Left colon (tissue), 2 donors: Measurements from ENCODE around the gene KCNC1. TPM values are rescaled to one million over a fixed set of nuclear protein-coding genes. Genes with fewer than 3 reads are reported as not detected.
A peak's percentile ranks its signal among the peaks of the same experiment; 100 is the strongest.

Source experiments
- ATAC-seq: fragments of 200-7000 bp; cut with Tn5 transposase; one replicate; pipeline ENCODE4 v1.9.1; 2020; ENCODE audit warnings: mild to moderate bottlenecking, moderate library complexity
- DNase-seq, 2 donors: peaks; one replicate each; pipeline ENCODE4 v3.0.0-alpha.2; 2020
- intact Hi-C, 2 donors: fragments of 100-400 bp; cut with DNase I in 1 of 2; cut with micrococcal nuclease in 1 of 2; formaldehyde crosslinking; loops; one replicate each; pipeline versions ENCODE4 v1.11.2 to v1.14.0; 2022; cut with DNase I, micrococcal nuclease
- total RNA-seq, 2 donors: library from RNA; stranded (reverse); fragmentation: NEBNext Ultra II Directional; extraction: Animal tissue kit (Norgen Biotek cat#: 25700); gene quantifications; one replicate each; pipeline ENCODE4 v1.2.1, GENCODE V29; 2021
- donor health status: DM: no; HTN: no; CAD: no.
- donor health status: DM: yes; HTN: yes; CAD: no.

The KCNC1 gene
- total RNA-seq, 2 donors from 2014 or later, result 0.37 to 0.50 TPM

DNA sequence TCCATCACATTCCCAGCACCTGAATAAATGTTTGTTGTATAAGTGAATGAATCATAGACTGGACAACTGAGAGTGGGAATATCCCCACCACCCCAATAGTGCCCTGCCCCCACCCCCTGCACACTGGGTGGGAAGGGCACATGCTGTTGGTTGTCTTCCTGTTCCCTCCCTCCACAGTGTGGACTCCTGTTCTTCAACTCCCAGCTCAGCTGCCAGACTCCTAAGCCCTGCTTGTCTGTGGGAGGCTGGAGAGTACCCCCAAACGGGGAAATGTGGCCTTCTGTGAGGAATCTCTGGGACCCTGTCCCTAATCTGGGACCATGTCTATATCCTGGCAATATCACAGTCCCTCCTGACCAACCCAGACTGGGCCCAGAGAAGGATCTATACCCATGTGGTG, 20.7 kb upstream of the KCNC1 start:
- ATAC-seq (no peak), DNase-seq (no peak)
- intact Hi-C loops, result no loop called here

DNA sequence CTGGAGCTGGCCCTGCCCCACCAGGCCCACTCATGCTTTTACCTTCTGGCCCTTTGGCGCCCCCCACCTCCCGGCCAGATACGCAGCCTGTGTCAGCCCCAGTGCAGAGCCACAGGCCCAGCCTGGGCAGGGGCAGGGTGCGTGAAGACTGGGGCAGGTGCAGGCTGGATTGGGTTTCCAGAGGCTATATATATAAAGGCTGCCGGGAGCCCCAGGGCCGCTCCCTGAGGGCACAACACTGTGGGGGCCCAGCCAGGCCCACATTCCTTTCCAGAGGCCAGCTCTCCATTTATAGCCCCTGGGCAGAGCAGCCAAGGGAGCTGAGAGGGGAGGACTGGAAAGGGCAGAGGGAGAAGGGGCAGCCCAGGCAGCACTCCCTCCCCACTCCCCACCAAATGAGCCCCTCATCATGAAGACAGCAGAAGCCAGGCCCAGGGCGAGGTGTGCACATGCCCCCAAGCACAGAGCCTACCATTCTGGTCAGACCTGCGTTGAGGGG, 20.2 kb upstream of the KCNC1 start:
- intact Hi-C loops, result no loop called here
- no peak for ATAC-seq
- no peak for DNase-seq

DNA sequence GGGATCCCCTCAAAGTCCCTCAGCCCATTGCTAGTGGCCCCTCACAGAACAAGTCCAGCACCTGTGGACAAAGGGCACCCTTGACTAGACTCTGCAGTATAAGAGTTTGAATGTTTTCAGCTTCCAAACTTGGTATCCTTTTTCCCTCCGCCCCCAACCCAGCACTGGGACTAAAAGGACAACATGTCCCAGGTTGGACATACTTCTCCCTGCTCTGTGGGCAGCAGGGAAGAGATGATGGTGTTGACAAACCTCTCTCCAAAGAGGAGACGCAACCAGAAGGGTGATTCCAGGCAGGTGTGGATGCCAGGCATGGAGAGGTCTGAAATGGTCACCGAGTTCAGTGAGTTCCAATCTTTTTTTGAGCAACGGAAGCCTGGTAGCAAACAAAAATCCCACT, 19.7 kb upstream of the KCNC1 start:
- ATAC-seq (no peak), DNase-seq (no peak)
- intact Hi-C loops, result no loop called here

DNA sequence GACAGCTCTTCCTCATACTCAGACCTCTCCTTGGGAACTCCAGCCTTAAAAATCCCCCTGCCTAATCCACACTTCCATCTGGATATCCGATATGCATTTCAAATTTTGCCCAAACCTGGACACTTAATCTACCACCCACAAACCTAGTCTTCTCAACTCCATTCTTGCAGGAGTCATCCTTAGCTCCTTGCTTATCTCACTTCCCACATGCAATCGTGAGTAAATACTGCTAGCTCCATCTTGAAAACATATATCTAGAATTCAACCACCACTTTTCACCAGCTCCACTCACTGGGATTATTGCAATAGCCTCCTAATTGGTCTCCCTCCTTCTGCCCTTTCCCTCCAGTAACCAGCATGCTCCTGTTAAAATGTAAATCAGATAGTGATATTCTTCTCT, 17.8 kb upstream of the KCNC1 start:
- intact Hi-C loops, result no loop called here
- ATAC-seq (no peak), DNase-seq (no peak)

DNA sequence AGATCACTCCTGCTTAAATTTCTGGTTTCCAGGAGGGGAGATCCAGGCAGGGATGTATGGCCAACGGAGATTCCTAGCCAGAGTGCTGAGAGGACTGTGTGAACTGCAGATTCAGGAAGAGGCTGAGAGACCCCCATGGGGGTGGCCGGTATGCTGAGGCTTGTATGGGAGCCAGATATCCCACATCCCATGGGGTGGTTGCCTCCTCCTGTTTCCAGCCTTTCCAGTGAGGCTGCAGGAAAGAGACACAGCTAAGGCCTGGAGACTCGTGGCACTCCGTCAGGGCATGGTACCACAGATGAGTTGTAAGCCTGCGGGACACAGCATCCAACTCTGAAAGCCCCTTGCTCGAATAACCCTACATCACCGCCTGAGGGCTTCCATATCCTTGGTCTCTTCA, 16.6 kb upstream of the KCNC1 start:
- no peak for ATAC-seq
- no peak for DNase-seq
- intact Hi-C loops, result no loop called here

DNA sequence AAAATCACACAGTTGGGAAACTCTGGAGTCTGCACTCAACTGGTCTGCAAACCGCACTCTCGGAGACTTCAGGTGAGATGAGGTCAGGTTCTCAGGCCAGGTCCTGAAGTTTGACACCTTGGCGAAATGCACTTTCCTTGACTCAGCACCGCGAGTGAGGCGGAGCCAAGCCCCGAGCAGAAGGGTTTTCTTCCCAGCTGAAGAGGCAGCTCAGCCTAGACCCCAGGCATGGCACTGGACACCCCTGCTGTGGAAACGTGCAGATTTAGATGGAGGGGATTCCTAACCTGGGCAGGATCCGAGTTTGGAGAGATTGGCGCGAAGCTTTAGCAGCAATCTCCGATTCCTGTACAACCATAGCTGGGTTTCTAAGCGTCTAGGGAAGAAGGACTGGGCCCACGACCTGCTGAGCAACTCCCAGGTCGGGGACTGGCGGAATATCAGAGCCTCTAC, 16.0 kb upstream of the KCNC1 start:
- intact Hi-C loops, result no loop called here
- DNase-seq, result no peak
- no peak for ATAC-seq

DNA sequence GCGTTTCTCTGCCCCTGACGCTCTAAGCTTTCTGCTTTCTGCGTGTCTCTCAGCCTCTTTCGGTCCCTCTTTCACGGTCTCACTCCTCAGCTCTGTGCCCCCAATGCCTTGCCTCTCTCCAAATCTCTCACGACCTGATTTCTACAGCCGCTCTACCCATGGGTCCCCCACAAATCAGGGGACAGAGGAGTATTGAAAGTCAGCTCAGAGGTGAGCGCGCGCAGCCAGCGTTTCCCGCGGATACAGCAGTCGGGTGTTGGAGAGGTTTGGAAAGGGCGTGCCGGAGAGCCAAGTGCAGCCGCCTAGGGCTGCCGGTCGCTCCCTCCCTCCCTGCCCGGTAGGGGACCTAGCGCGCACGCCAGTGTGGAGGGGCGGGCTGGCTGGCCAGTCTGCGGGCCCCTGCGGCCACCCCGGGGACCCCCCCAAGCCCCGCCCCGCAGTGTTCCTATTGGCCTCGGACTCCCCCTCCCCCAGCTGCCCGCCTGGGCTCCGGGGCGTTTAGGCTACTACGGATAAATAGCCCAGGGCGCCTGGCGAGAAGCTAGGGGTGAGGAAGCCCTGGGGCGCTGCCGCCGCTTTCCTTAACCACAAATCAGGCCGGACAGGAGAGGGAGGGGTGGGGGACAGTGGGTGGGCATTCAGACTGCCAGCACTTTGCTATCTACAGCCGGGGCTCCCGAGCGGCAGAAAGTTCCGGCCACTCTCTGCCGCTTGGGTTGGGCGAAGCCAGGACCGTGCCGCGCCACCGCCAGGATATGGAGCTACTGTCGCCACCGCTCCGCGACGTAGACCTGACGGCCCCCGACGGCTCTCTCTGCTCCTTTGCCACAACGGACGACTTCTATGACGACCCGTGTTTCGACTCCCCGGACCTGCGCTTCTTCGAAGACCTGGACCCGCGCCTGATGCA, 15.3 kb upstream of the KCNC1 start, which contains the start of gene MYOD1:
MYOD1 (plus strand) TSS at position 544 of the 910 bp plus-strand sequence; CDS start at position 756, 212 bp downstream.
- DNase-seq (no peak), ATAC-seq (no peak)
- intact Hi-C loops, result no loop called here

DNA sequence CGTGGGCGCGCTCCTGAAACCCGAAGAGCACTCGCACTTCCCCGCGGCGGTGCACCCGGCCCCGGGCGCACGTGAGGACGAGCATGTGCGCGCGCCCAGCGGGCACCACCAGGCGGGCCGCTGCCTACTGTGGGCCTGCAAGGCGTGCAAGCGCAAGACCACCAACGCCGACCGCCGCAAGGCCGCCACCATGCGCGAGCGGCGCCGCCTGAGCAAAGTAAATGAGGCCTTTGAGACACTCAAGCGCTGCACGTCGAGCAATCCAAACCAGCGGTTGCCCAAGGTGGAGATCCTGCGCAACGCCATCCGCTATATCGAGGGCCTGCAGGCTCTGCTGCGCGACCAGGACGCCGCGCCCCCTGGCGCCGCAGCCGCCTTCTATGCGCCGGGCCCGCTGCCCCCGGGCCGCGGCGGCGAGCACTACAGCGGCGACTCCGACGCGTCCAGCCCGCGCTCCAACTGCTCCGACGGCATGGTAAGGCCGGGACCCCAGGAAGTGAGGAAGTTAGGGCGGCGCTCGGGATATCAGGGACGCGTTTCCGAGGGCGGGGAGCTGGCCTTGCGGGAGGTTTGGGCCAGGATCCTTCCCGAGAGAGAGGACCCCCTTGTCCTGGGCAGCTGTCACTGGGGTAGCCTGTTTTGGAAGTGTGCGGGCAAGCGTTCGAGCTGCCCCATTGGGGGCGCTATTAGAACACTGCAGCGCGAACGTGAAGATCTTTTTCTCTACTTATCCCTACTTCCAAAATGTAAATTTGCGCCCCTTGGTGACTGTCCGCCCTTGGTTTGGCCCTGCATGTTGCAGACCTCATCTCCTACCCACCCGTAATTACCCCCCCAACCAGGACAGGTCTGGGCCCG, 14.4 kb upstream of the KCNC1 start:
- ATAC-seq, result no peak
- intact Hi-C loops, result no loop called here
- DNase-seq, result no peak

DNA sequence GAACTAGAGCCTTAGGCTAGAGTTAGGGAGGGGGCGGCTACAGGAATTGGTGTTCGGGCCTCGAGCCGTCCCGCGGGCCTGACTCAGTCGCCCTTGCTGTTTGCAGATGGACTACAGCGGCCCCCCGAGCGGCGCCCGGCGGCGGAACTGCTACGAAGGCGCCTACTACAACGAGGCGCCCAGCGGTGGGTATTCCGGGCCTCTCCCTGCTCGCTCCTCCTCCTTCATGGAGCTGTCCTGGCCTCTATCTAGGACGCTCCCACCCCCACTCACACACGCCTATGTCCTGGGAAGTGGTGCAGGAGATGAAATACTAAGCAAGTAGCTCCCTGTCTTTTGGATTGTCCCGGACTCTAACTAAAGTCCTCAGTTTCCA, 13.8 kb upstream of the KCNC1 start:
- no peak for ATAC-seq
- DNase-seq, result no peak
- intact Hi-C loops, result no loop called here

DNA sequence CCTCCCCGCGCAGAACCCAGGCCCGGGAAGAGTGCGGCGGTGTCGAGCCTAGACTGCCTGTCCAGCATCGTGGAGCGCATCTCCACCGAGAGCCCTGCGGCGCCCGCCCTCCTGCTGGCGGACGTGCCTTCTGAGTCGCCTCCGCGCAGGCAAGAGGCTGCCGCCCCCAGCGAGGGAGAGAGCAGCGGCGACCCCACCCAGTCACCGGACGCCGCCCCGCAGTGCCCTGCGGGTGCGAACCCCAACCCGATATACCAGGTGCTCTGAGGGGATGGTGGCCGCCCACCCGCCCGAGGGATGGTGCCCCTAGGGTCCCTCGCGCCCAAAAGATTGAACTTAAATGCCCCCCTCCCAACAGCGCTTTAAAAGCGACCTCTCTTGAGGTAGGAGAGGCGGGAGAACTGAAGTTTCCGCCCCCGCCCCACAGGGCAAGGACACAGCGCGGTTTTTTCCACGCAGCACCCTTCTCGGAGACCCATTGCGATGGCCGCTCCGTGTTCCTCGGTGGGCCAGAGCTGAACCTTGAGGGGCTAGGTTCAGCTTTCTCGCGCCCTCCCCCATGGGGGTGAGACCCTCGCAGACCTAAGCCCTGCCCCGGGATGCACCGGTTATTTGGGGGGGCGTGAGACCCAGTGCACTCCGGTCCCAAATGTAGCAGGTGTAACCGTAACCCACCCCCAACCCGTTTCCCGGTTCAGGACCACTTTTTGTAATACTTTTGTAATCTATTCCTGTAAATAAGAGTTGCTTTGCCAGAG, 13.2 kb upstream of the KCNC1 start:
- no peak for ATAC-seq
- no peak for DNase-seq
- intact Hi-C loops, result no loop called here

DNA sequence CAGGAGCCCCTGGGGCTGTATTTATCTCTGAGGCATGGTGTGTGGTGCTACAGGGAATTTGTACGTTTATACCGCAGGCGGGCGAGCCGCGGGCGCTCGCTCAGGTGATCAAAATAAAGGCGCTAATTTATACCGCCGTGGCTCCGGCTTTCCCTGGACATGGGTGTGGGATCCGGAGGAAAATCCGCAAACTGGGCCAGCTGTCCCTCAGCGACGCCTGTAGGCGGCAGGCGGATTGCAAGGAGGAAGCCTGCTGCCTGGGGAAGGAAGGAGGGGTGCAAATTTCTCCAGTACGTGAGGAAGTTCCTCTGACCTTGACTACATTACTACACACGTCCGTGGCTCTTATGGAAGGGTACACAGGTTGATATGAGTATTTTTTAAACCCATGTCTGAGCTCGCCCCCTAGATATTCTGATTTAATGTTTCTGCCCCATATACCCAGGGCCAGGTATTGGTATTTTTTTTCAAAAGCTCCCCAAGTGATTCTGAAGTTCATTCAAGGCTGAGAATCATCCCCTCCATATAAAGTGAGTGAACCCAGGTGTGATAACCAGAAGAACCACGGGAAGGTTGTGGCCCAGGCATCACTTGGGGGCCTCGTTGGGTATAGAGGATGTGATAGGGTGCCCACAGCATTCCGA, 12.5 kb upstream of the KCNC1 start:
- ATAC-seq, result peak; percentile 42
- DNase-seq, result no peak
- intact Hi-C loops, result no loop called here

DNA sequence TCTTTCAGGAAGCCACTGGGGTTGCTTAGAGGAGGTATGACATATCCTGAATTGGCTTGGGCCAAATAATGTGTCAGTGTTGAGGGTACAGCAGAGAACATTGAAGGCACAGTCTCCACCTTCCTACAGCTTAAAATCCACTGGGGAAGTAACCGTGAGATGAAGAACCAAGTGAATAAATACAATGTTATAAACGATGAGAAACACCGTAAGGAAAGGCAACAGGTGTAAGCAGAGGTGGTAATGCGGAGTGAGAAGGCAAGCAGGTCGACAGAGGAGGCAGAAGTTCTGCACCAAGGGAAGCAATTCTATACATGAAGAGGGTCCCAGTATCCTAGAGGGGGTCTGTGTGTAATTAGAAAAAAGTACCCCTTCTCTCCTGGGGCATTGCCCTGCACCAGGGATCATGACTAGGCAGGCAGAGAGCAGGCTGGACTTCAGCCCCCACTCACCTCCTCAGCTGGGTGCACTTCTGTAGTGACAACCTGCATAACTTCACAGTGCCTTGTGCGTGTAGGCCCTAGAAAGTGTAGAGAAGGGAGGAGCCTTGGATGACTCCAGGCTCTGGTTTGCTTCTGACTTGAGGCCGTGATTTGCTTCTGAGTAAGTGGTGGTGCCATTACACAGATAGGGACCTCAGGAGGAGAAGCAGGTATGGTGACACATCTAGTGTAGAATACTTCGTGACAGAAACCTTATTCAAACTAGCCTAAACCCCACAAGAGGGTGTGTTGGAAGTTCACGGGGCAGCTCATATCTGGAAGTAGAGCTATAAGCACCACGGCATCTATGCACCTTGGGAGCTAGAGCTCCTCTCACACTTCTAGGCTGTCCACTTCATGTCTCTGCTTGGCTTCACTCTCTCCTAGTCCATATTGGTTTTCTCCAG, 10.3 kb upstream of the KCNC1 start:
- no peak for ATAC-seq
- intact Hi-C loops, result no loop called here
- no peak for DNase-seq

DNA sequence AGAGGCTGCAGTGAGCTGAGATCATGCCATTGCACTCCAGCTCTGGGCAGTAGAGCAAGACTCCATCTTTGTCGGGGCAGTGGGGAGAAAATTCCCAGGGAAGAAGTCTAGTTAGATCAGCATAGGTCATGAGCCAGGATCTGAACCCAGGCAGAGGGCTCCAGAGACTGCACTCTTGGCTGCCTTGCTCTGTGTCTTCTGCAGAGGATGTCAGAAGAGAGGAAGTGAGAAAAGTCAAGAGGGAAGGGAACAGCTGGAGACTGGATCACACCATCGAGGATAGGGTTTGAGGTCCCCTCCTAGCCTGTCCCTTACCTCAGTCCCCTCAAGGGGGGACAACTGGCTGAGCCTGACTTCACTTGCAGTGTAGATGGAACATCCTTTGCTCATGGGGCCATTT, 9.4 kb upstream of the KCNC1 start:
- ATAC-seq (no peak), DNase-seq (no peak)
- intact Hi-C loops, result no loop called here

DNA sequence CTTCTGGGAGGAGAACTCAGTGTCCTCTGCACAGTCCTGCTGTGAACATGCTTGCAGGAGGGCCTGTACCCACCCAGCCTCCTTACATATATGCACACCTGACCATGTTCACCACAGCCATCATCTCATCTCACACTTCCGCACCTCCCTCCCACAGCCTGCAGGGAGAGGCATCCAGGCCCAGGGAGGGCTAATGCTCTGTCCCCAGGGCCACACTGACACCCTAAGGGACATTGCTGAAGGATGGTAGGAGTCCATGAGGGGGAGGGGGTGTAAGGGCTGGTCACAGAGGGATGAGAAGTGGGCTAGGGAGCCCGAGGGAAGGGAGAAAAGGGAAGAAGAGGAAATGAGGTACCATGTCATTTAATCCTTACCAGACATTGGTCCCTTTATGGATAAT, 4.4 kb upstream of the KCNC1 start:
- intact Hi-C loops, result loop anchor here (2.0 to 10.0 kb wide), 2 partner anchors 249 to 255 kb away; no protein-coding TSS in a partner anchor

DNA sequence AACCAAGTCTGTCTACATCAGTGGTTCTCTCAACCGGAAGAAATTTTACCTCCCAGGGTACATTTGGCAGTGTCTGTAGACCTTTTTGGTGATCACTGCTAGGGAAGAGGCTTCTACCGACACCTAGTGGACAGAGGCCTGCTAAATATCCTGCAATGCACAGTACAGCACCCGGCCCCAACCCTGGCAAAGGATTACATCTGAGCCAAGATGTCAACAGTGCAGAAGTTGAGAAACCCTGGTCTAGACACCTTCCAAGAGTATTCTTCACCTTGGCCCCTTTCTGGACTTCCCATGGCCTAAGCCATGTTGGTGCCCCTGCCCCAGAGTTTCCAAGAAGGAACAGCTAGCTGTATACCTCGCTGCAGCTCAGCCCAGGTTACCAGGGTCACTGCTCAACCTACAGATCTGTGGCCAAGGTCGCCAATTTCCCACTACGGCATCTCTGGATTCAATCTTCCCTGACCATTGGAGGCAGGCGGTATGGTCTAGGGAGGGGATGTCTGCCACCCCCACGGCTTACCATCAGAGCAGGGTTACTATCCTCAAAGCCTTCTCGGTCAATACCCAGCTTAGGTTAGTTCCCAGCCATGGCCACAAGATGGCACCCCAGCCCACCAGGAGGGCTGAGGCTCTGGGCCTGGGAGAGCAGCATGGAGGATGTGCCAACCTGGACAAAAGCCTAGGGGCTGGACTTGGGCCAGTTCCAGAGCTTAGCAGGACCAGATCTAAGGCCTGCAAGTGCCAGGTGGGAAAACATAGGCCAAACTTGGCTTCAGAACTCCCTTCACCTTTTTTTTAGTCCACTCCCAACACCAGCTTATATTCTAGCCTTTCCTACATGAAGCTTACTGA, 3.7 kb upstream of the KCNC1 start:
- intact Hi-C loops, result loop anchor here (2.0 to 10.0 kb wide), 2 partner anchors 248 to 254 kb away; no protein-coding TSS in a partner anchor
- DNase-seq, result peak; percentile 44 to 73
- ATAC-seq, result peak; percentile 90

More for the DNA sequence above, 4.4 kb upstream of the KCNC1 start:
- ATAC-seq (no peak), DNase-seq (no peak)

DNA sequence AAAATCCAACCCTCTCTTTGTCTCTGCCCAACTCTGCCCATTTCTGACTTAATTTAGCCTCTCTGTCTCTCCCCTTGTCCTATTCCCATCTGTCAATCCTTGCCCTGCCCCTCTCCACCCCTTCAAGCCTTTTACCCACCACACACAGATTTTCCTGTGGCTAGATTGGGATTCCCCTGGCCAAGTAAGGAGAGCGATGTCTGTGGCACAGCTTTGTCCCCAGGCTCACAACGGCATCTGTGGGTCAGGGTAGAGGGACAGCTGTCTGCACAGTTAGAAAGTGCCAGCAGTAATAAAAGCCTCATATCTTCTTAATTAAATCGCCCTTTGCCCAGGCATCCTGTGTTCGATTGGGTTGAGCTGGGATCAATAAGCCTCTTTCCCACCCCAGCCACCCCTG, 1.3 kb upstream of the KCNC1 start:
- DNase-seq (peak in 1 of 2 donors; percentile 2), ATAC-seq (no peak)
- intact Hi-C loops, result loop anchor here in 1 of 2 donors (10.0 kb wide), 1 partner anchor 252 kb away; no protein-coding TSS in a partner anchor
